GM21447 (cell line): ENCODE results near the gene TXLNA.

Experiments
- ATAC-seq: cut with Tn5 transposase; IDR thresholded peaks from one replicate; pipeline ENCODE4 v1.9.1; 2021; ENCODE audit not compliant: unreplicated experiment

Gene TXLNA

GRCh38 chr1:32208469-32208868, 29.0 kb downstream of the TXLNA start:
- ATAC-seq, result no peak

- no peak for ATAC-seq
These were observed 29.4 kb downstream of the TXLNA start, which contains the start of gene DCDC2B for GRCh38 chr1:32208891-32209328. DCDC2B (plus strand) TSS chr1:32209089; CDS start chr1:32209094, 5 bp downstream.

GRCh38 chr1:32215629-32216480, 36.4 kb downstream of the TXLNA start:
- no peak for ATAC-seq

GRCh38 chr1:32216566-32216965, 37.1 kb downstream of the TXLNA start:
- no peak for ATAC-seq

- ATAC-seq, result no peak
These were observed 39.5 kb downstream of the TXLNA start for GRCh38 chr1:32219022-32219421.

GRCh38 chr1:32220746-32221580, 41.5 kb downstream of the TXLNA start:
- no peak for ATAC-seq

GRCh38 chr1:32221581-32221979, 42.1 kb downstream of the TXLNA start:
- ATAC-seq, result no peak

GRCh38 chr1:32221980-32222755, 42.7 kb downstream of the TXLNA start, which contains the start of the genes EIF3I and TMEM234:
EIF3I (plus strand) TSS chr1:32222407; CDS start chr1:32222442, 35 bp downstream.
TMEM234 (minus strand) TSS chr1:32222353; CDS start chr1:32222322, 31 bp downstream.
- peak; percentile 85 for ATAC-seq

GRCh38 chr1:32223683-32224082, 44.2 kb downstream of the TXLNA start:
- no peak for ATAC-seq

- ATAC-seq, result no peak
These were observed 44.8 kb downstream of the TXLNA start for GRCh38 chr1:32224285-32224684.

GRCh38 chr1:32228771-32229170, 49.3 kb downstream of the TXLNA start:
- ATAC-seq, result no peak

GRCh38 chr1:32231843-32232432, 52.5 kb downstream of the TXLNA start:
- no peak for ATAC-seq

- ATAC-seq, result no peak
These were observed 53.3 kb downstream of the TXLNA start for GRCh38 chr1:32232558-32233304.

GRCh38 chr1:32234792-32235191, 55.3 kb downstream of the TXLNA start:
- no peak for ATAC-seq

GRCh38 chr1:32239337-32239736, 59.9 kb downstream of the TXLNA start:
- ATAC-seq, result no peak

GRCh38 chr1:32239790-32240139, 60.3 kb downstream of the TXLNA start:
- ATAC-seq, result no peak

- ATAC-seq, result no peak
These were observed 60.9 kb downstream of the TXLNA start for GRCh38 chr1:32240140-32240951.

GRCh38 chr1:32241001-32241763, 61.7 kb downstream of the TXLNA start:
- ATAC-seq, result no peak
